ENCODE data around the gene TMEM198.

DNA sequence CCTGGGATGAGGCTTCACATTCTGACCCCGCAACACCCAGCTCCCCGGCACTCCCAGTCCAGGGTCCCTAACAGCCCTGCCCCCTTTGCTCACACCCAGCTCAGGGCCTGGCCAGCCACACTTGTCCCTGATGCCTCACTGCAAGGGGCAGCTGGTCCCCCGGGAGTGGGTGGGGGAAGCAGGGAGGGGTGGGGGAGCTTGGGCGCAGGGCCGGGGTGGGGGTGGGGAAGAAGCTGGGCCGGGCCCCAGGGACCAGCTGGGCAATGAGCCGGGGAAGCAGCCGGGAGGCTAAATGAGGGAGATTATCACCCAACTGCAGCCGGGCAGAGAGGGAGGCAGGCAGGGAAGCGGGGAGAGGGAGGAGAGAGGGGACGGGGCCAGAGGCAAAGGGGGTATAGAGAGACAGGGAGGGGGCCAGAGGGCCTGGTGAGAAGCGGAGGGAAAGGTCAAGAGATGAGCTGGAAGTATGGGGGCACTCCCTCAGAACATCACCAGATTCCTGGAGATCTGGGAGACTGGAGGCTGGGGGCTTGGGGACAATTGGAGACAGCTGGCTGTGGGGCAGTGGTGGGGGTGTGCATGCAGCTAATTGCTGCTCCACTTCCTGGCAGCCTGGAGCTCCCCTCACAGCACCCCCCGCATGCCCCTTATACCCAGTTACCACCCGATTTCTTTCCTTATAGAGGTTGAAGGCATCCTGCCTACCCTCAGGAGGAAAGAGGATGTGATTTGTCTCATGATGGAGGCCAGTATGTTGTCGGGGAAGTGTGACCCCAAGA, 32.1 kb upstream of the TMEM198 start:
- TF ChIP-seq JUN (IDR thresholded peaks at IDR 0.05; ENCODE audit: borderline replicate concordance, low read depth, low read length): no peak
- TF ChIP-seq JUN (CRISPR knock-in tag; IDR thresholded peaks at IDR 0.05; ENCODE audit: borderline replicate concordance): no peak
- TF ChIP-seq, protein P1, sequence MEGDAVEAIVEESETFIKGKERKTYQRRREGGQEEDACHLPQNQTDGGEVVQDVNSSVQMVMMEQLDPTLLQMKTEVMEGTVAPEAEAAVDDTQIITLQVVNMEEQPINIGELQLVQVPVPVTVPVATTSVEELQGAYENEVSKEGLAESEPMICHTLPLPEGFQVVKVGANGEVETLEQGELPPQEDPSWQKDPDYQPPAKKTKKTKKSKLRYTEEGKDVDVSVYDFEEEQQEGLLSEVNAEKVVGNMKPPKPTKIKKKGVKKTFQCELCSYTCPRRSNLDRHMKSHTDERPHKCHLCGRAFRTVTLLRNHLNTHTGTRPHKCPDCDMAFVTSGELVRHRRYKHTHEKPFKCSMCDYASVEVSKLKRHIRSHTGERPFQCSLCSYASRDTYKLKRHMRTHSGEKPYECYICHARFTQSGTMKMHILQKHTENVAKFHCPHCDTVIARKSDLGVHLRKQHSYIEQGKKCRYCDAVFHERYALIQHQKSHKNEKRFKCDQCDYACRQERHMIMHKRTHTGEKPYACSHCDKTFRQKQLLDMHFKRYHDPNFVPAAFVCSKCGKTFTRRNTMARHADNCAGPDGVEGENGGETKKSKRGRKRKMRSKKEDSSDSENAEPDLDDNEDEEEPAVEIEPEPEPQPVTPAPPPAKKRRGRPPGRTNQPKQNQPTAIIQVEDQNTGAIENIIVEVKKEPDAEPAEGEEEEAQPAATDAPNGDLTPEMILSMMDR (IDR thresholded peaks at IDR 0.05 in 2 of 3, conservative IDR thresholded peaks at IDR 0.05 in 1 of 3; ENCODE audit: insufficient read depth in 2 of 3, low read depth in 1 of 3, low read length in 3 of 3): no peak
- no peak for TF ChIP-seq HDAC2 (IDR thresholded peaks at IDR 0.05)
- TF ChIP-seq, protein P2, sequence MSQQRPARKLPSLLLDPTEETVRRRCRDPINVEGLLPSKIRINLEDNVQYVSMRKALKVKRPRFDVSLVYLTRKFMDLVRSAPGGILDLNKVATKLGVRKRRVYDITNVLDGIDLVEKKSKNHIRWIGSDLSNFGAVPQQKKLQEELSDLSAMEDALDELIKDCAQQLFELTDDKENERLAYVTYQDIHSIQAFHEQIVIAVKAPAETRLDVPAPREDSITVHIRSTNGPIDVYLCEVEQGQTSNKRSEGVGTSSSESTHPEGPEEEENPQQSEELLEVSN (IDR thresholded peaks at IDR 0.05; ENCODE audit: borderline replicate concordance in 1 of 2, extremely low read depth in 1 of 2, insufficient read depth in 1 of 2, insufficient read length in 1 of 2, low read depth in 1 of 2, low read length in 1 of 2, poor library complexity in 1 of 2, severe bottlenecking in 1 of 2): no peak
- no peak for TF ChIP-seq ZNF780A (CRISPR knock-in tag; IDR thresholded peaks at IDR 0.05)
- TF ChIP-seq RAD21 (CRISPR knock-in tag; conservative IDR thresholded peaks at IDR 0.05 in 1 of 2, IDR thresholded peaks at IDR 0.05 in 1 of 2): no peak
- no peak for TF ChIP-seq ZNF324 (CRISPR knock-in tag; IDR thresholded peaks at IDR 0.05)
- no peak for TF ChIP-seq GTF2F1 (IDR thresholded peaks at IDR 0.05; ENCODE audit: low read depth, low read length)
- TF ChIP-seq, protein P3, sequence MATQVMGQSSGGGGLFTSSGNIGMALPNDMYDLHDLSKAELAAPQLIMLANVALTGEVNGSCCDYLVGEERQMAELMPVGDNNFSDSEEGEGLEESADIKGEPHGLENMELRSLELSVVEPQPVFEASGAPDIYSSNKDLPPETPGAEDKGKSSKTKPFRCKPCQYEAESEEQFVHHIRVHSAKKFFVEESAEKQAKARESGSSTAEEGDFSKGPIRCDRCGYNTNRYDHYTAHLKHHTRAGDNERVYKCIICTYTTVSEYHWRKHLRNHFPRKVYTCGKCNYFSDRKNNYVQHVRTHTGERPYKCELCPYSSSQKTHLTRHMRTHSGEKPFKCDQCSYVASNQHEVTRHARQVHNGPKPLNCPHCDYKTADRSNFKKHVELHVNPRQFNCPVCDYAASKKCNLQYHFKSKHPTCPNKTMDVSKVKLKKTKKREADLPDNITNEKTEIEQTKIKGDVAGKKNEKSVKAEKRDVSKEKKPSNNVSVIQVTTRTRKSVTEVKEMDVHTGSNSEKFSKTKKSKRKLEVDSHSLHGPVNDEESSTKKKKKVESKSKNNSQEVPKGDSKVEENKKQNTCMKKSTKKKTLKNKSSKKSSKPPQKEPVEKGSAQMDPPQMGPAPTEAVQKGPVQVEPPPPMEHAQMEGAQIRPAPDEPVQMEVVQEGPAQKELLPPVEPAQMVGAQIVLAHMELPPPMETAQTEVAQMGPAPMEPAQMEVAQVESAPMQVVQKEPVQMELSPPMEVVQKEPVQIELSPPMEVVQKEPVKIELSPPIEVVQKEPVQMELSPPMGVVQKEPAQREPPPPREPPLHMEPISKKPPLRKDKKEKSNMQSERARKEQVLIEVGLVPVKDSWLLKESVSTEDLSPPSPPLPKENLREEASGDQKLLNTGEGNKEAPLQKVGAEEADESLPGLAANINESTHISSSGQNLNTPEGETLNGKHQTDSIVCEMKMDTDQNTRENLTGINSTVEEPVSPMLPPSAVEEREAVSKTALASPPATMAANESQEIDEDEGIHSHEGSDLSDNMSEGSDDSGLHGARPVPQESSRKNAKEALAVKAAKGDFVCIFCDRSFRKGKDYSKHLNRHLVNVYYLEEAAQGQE (IDR thresholded peaks at IDR 0.05; ENCODE audit: borderline replicate concordance): no peak
- TF ChIP-seq, protein P3 (CRISPR knock-in tag; IDR thresholded peaks at IDR 0.05; ENCODE audit: low read depth): no peak

All from K562 (cell line).